Panc1 (cell line): ENCODE results near the gene CUX1. TPM values are rescaled to one million over a fixed set of nuclear protein-coding genes. Genes with fewer than 3 reads are reported as not detected.

Experiments
- ATAC-seq: fragments of 200-7000 bp; cut with Tn5 transposase; 2 replicates; pipeline ENCODE4 v1.9.1; 2020; ENCODE audit warnings: mild to moderate bottlenecking, moderate library complexity
- BruUV-seq: library from RNA; stranded (reverse); fragments of 400-500 nt; replicated peaks from 2 replicates; lab custom pipeline; 2021; lab: Mats Ljungman, UMichigan
- CTCF ChIA-PET: fragments of 300-600 bp; sonication (Branson Sonifier 250); formaldehyde crosslinking; loops from one replicate; lab custom pipeline; 2022; ENCODE audit warnings: antibody characterized with exemption; lab: Charles Lee
- POLR2A ChIA-PET: fragments of 300-600 bp; sonication (Branson Sonifier 250); formaldehyde crosslinking; loops from one replicate; lab custom pipeline; 2022; ENCODE audit warnings: antibody characterized with exemption; lab: Charles Lee
- DNase-seq: peaks from one replicate; pipeline ENCODE4 v3.0.0-alpha.2; 2010; ENCODE audit warnings: low read depth, low spot score
- H3K27ac ChIP-seq: 2 replicates; pipeline ENCODE4 v1.5.1; 2011; ENCODE audit warnings: mild to moderate bottlenecking, low read length, inconsistent platforms
- H3K27me3 ChIP-seq: fragments of 200-500 bp; sonication (Bioruptor generic); 2 replicates; pipeline ENCODE4 v1.6.0; 2014; ENCODE audit warnings: low read length, inconsistent platforms; ENCODE audit not compliant: control insufficient read depth, insufficient read depth
- H3K36me3 ChIP-seq: fragments of 200-500 bp; sonication (Bioruptor generic); 2 replicates; pipeline ENCODE4 v1.5.1; 2014; ENCODE audit warnings: inconsistent platforms, mild to moderate bottlenecking, low read length, moderate library complexity; ENCODE audit not compliant: control insufficient read depth, insufficient read depth
- H3K4me1 ChIP-seq: 2 replicates; pipeline ENCODE4 v1.5.1; 2011; ENCODE audit warnings: inconsistent platforms, mild to moderate bottlenecking, low read length, moderate library complexity; ENCODE audit not compliant: control insufficient read depth, insufficient read depth
- H3K4me3 ChIP-seq, 2 experiments: 2 replicates each; pipeline ENCODE4 v1.5.1; 2011 to 2012; ENCODE audit warnings: low read depth in 2 of 2, low read length in 2 of 2, mild to moderate bottlenecking in 2 of 2, inconsistent platforms in 1 of 2, moderate library complexity in 1 of 2
- H3K9me3 ChIP-seq: fragments of 200-500 bp; sonication (Bioruptor generic); 2 replicates; pipeline ENCODE4 v1.5.1; 2014; ENCODE audit warnings: low read depth, mild to moderate bottlenecking, inconsistent platforms, low read length, moderate library complexity; ENCODE audit not compliant: control insufficient read depth, insufficient read depth
- CTCF ChIP-seq: fragments of 450-650 bp; IDR thresholded peaks from 2 replicates; pipeline ENCODE4 v1.5.1; 2017; ENCODE audit warnings: mild to moderate bottlenecking
- POLR2AphosphoS5 ChIP-seq: IDR thresholded peaks from 2 replicates; pipeline ENCODE4 v1.6.1; 2012; ENCODE audit warnings: mild to moderate bottlenecking, low read depth, low read length, moderate library complexity
- REST ChIP-seq, 2 experiments: IDR thresholded peaks; 2 replicates each; pipeline ENCODE4 v1.6.1; 2011 to 2012; ENCODE audit warnings: low read depth in 2 of 2, control low read depth in 1 of 2, low read length in 1 of 2, mild to moderate bottlenecking in 1 of 2, moderate library complexity in 1 of 2; ENCODE audit not compliant: insufficient read depth in 1 of 2
- SIN3A ChIP-seq: IDR thresholded peaks from 2 replicates; pipeline ENCODE4 v1.6.1; 2012; ENCODE audit warnings: low read depth, mild to moderate bottlenecking, low read length, moderate library complexity, borderline replicate concordance; ENCODE audit not compliant: insufficient read depth
- TCF7L2 ChIP-seq: IDR thresholded peaks from 2 replicates; pipeline ENCODE4 v1.6.1; 2011; ENCODE audit warnings: mild to moderate bottlenecking, low read depth, low read length, inconsistent platforms
- in situ Hi-C: cut with HindIII; loops from 2 replicates; pipeline ENCODE4 v1.10.0; 2016; ENCODE audit warnings: low sequenced_read_pairs, low pct_unique_long_range_greater_than_20kb
- intact Hi-C: fragments of 100-400 bp; cut with micrococcal nuclease; formaldehyde crosslinking; loops from one replicate; pipeline ENCODE4 v1.10.0; 2022; ENCODE audit not compliant: unreplicated experiment
- total RNA-seq: library from RNA; stranded (reverse); gene quantifications from one replicate; pipeline ENCODE4 v1.2.1, GENCODE V29; 2021; ENCODE audit not compliant: unreplicated experiment

CUX1 gene
- total RNA-seq, 1 experiment from 2014 or later: 50.9 TPM

- Histone ChIP-seq H3K27ac (peak overlapping the region; percentile 61; the same call in 1 of the 2 replicates), H3K4me3 (peak overlapping the region; percentile 57 to 68), H3K36me3 (no peaks in the 10 kb centered on the region), H3K9me3 (no peaks in the 10 kb centered on the region), H3K4me1 (no peaks in the 10 kb centered on the region), H3K27me3 (no peaks in the 10 kb centered on the region)
- DNase-seq: no peak
- TF ChIP-seq REST (IDR thresholded peaks at IDR 0.05; ENCODE audit: insufficient read depth in 1 of 2, low read depth in 2 of 2, low read length in 1 of 2) (no peak), TCF7L2 (no peak), CTCF (no peak), SIN3A (no peak), POLR2AphosphoS5 (no peak)
- POLR2A ChIA-PET: no interaction called here
- CTCF ChIA-PET: no interaction called here
- intact Hi-C loops: no loop called here
- BruUV-seq: no TSS peak
- in situ Hi-C loops: loop anchor here (10.0 kb wide), 1 partner anchor 129 kb away; no protein-coding TSS in a partner anchor
- ATAC-seq: no peak
These were observed 468.3 kb downstream of the CUX1 start for GRCh38 chr7:102285540-102286236.

- H3K4me3 ChIP-seq: peak within 1 kb of the TSS; percentile 64 to 74
- DNase-seq (no peak), ATAC-seq (peak; percentile 68)
- ChIA-PET POLR2A (no interaction called here), CTCF (no interaction called here)
- intact Hi-C loops (no loop called here), in situ Hi-C loops (loop anchor here (10.0 kb wide), 1 partner anchor 128 kb away; no protein-coding TSS in a partner anchor)
- H3K27me3 ChIP-seq: no peaks in the 10 kb centered on the region
- TF ChIP-seq SIN3A (no peak), CTCF (no peak), REST (IDR thresholded peaks at IDR 0.05; ENCODE audit: insufficient read depth in 1 of 2, low read depth in 2 of 2, low read length in 1 of 2) (no peak), TCF7L2 (no peak), POLR2AphosphoS5 (no peak)
- BruUV-seq: no TSS peak
- peak within 1 kb of the TSS; percentile 61; the same call in 1 of the 2 replicates for H3K27ac ChIP-seq
- no peaks in the 10 kb centered on the region for H3K9me3 ChIP-seq
- H3K4me1 ChIP-seq: no peaks in the 10 kb centered on the region
- H3K36me3 ChIP-seq: no peaks in the 10 kb centered on the region
These were observed 469.0 kb downstream of the CUX1 start, which contains the start of gene SH2B2 for GRCh38 chr7:102286237-102287110. Gene SH2B2, plus strand, starts transcription at chr7:102286868. Its CDS starts 13,683 bp downstream, at chr7:102300551.
